Testis (tissue), 2 donors: ENCODE measurements around the gene CDK7.

Source experiments
- CTCF ChIP-seq, 3 experiments: fragments of 450-650 bp in 2 of 3; fragments of 200-600 bp in 1 of 3; sonication (generic) in 1 of 3; IDR thresholded peaks; one replicate each; pipeline ENCODE4 v1.5.1; 2016 to 2019; ENCODE audit warnings: antibody characterized with exemption in 3 of 3, mild to moderate bottlenecking in 2 of 3, moderate library complexity in 1 of 3
- POLR2A ChIP-seq: fragments of 450-650 bp; IDR thresholded peaks from one replicate; pipeline ENCODE4 v1.6.1; 2017; ENCODE audit warnings: antibody characterized with exemption, mild to moderate bottlenecking, moderate library complexity

- TF ChIP-seq CTCF (IDR thresholded peaks at IDR 0.05) (no peak), POLR2A (no peak)
These were observed 54.0 kb downstream of the CDK7 start for GRCh38 chr5:69288688-69289087.
